ENCODE data around the gene TTC8.

- TF ChIP-seq EP300 (IDR thresholded peaks at IDR 0.05) = no peak
- TF ChIP-seq CTCF (IDR thresholded peaks at IDR 0.05) = no peak
- TF ChIP-seq POLR2AphosphoS5 (IDR thresholded peaks at IDR 0.05) = no peak
- no peak for TF ChIP-seq POLR2A (IDR thresholded peaks at IDR 0.05; ENCODE audit: low read depth)
These were observed 48.9 kb upstream of the TTC8 start for GRCh38 chr14:88775532-88775931.
